Measurements from ENCODE around the gene DDIT4L. TPM values are rescaled to one million over a fixed set of nuclear protein-coding genes. Genes with fewer than 3 reads are reported as not detected.
"Not testable (repeated sequence)": the region's sequence is repeated elsewhere in the genome, so short reads cannot be mapped to it uniquely, and the experiment has no call there.

DDIT4L gene
- total RNA-seq, 1 donor = not detected

- DNase-seq (ENCODE audit: low read depth in 2 of 3, low spot score in 2 of 3) = no peak
These were observed 23.8 kb downstream of the DDIT4L start for GRCh38 chr4:100166297-100167039.

- DNase-seq (ENCODE audit: low read depth in 2 of 3, low spot score in 2 of 3) = no peak
These were observed 24.5 kb downstream of the DDIT4L start for GRCh38 chr4:100165809-100166208.

GRCh38 chr4:100164808-100165760 lies 25.2 kb downstream of the DDIT4L start:
- DNase-seq (ENCODE audit: low read depth in 2 of 3, low spot score in 2 of 3) = no peak

DNA sequence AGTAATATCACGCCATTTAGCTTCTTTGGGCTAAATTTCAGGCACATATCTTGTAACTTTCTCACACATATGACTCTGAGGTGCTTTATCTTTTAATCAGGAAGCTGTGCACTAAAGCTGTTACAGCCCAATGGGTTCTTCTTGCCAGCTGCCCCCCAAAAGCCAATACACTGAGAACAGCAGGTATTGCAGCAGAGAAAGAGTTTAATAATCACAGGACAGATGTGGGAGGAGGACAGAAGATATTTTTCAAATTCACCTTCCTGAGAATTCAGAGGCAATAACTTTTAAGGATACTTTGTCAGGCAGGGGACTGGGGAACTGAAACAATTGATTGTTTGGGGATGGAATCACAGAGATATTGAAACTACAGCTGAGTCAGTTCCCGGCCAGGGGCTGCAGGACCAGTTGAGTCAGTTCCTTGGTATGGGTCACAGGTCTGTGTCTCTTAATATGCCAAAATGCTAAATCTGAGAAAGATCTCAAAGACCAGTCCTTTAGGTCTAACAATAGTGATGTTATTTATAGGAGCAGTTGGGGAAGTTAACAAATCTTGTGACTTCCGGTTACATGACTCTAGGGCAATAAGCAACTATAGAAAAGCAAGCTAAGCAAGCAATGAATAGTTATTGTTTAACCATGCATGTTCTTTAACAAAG lies 28.1 kb downstream of the DDIT4L start:
- no peak for DNase-seq (ENCODE audit: low read depth in 2 of 3, low spot score in 2 of 3)

- DNase-seq (ENCODE audit: low read depth in 2 of 3, low spot score in 2 of 3) = no peak
These were observed 41.1 kb downstream of the DDIT4L start for GRCh38 chr4:100149190-100149589.

DNA sequence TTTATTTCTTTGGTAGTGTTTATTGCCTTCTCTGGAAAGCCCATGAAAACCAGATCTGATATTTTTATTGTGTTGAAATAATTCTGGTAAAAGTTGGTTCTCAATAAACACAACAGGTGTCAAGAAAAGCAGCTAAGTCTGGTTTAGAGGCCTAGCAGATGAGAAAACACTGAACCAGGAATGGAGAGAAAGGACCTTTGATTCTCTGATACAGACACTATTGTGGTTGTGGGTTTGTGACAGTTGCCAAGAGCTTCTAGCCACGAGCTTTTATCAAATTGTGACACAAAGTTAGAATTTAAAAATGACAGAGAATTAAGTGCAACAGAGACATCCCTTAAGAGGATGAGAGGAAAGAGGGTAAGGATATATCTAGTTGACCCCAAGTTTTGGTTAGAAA lies 42.6 kb downstream of the DDIT4L start:
- DNase-seq (ENCODE audit: low read depth in 2 of 3, low spot score in 2 of 3) = no peak

DNA sequence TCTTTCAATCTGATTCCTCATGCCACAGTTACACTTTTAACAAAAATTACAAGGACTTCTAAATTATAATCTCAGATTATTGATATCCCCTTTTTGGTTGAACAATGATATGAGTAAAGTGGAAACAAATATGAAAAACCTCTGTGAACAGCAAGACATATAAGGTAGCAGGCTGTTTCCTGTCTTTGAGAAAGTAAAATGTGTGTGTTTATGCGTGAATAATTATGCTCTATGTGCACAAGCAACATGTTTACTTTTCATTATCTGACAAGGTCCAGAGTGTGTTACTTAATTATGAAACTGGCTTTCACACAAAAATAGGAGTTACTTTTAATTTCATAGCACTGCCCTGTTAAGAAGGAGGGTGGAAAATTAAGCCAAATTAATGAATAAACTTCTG lies 43.1 kb downstream of the DDIT4L start:
- no peak for DNase-seq (ENCODE audit: low read depth in 2 of 3, low spot score in 2 of 3)

GRCh38 chr4:100146756-100147155 lies 43.5 kb downstream of the DDIT4L start:
- DNase-seq (ENCODE audit: low read depth in 2 of 3, low spot score in 2 of 3) = no peak

- DNase-seq (ENCODE audit: low read depth in 2 of 3, low spot score in 2 of 3) = not testable (repeated sequence)
These were observed 52.9 kb downstream of the DDIT4L start for GRCh38 chr4:100137320-100137719.

Other genes starting within 250 kb of the DDIT4L start
- 17.2 TPM for gene DNAJB14, start 243.8 kb downstream of the DDIT4L start, total RNA-seq
- gene H2AZ1, start 240.2 kb downstream of the DDIT4L start, total RNA-seq = 186 TPM